Activated CD4-positive, alpha-beta T cell treated with anti-CD3 and anti-CD28 coated beads, Interleukin-2, amount 10 ng/mL, durations not matched to agents 7 days and 5 days (primary cell): ENCODE measurements around the gene TRIM28. TPM values are rescaled to one million over a fixed set of nuclear protein-coding genes. Genes with fewer than 3 reads are reported as not detected.

Experiments
- CTCF ChIA-PET: fragments of 350-600 bp; sonication (Branson Sonifier 250); formaldehyde crosslinking; loops from one replicate; lab custom pipeline; 2021; ENCODE audit warnings: antibody characterized with exemption; lab: Charles Lee
- POLR2A ChIA-PET: fragments of 350-600 bp; sonication (Branson Sonifier 250); formaldehyde crosslinking; loops from one replicate; lab custom pipeline; 2021; ENCODE audit warnings: antibody characterized with exemption; lab: Charles Lee
- DNase-seq: peaks from one replicate; pipeline ENCODE4 v3.0.0-alpha.2; 2020
- H3K27ac Mint-ChIP-seq: one replicate; pipeline ENCODE4 v1.8.0; 2021; ENCODE audit warnings: mild to moderate bottlenecking, moderate library complexity, mixed read lengths
- H3K27me3 Mint-ChIP-seq: one replicate; pipeline ENCODE4 v1.8.0; 2021; ENCODE audit warnings: mixed read lengths
- H3K36me3 Mint-ChIP-seq: one replicate; pipeline ENCODE4 v1.8.0; 2021; ENCODE audit warnings: low read depth, mixed read lengths
- H3K4me1 Mint-ChIP-seq: one replicate; pipeline ENCODE4 v1.8.0; 2021; ENCODE audit warnings: mixed read lengths
- H3K4me3 Mint-ChIP-seq: one replicate; pipeline ENCODE4 v1.8.0; 2021; ENCODE audit warnings: mild to moderate bottlenecking, moderate library complexity, mixed read lengths
- H3K9me3 Mint-ChIP-seq: one replicate; pipeline ENCODE4 v1.8.0; 2021; ENCODE audit warnings: mixed read lengths
- total RNA-seq, 2 experiments: library from RNA; stranded (reverse); gene quantifications; one replicate each; pipeline ENCODE4 v1.2.3, GENCODE V29; 2021

Gene TRIM28
- total RNA-seq, 2 experiments from 2014 or later, result 457 to 560 TPM

- Mint-ChIP-seq H3K27me3 (no peaks in the 10 kb centered on the region), H3K4me1 (peaks cover 68% of the 10 kb centered on the region), H3K4me3 (peak overlapping the region; percentile 90), H3K36me3 (peaks cover 38% of the 10 kb centered on the region), H3K27ac (peak overlapping the region; percentile 99), H3K9me3 (no peaks in the 10 kb centered on the region)
- CTCF ChIA-PET, result interaction anchor here (0.6 to 2.3 kb wide), 4 partner anchors 9 to 221 kb away, joined by 3 to 14 read pairs (median 4); partner anchors contain the start of gene MZF1
- POLR2A ChIA-PET, result interaction anchor here (1.5 kb wide), 1 partner anchor 15 kb away, joined by 3 read pairs; no protein-coding TSS in a partner anchor
- DNase-seq, result no peak
Measured at GRCh38 chr19:58560921-58561320, 17.1 kb downstream of the TRIM28 start.

- Mint-ChIP-seq H3K4me3 (peak overlapping the region; percentile 75), H3K36me3 (peaks cover 34% of the 10 kb centered on the region), H3K27me3 (no peaks in the 10 kb centered on the region), H3K4me1 (peaks cover 62% of the 10 kb centered on the region), H3K27ac (peak overlapping the region; percentile 99), H3K9me3 (no peaks in the 10 kb centered on the region)
- POLR2A ChIA-PET, result interaction anchor here (0.8 kb wide), 1 partner anchor 42 kb away, joined by 3 read pairs; the partner anchor contains the start of gene ZBTB45
- DNase-seq, result no peak
- CTCF ChIA-PET, result interaction anchor here (0.6 to 2.3 kb wide), 6 partner anchors 8 to 221 kb away, joined by 3 to 14 read pairs (median 3); partner anchors contain the start of gene MZF1
Measured at GRCh38 chr19:58561373-58562121, 17.7 kb downstream of the TRIM28 start.

GRCh38 chr19:58562122-58563033 lies 18.5 kb downstream of the TRIM28 start:
- Mint-ChIP-seq H3K4me1 (peaks cover 53% of the 10 kb centered on the region), H3K27ac (peak overlapping the region; percentile 99), H3K27me3 (no peaks in the 10 kb centered on the region), H3K9me3 (no peaks in the 10 kb centered on the region), H3K4me3 (peak overlapping the region; percentile 75), H3K36me3 (peaks cover 30% of the 10 kb centered on the region)
- peak; percentile 46 for DNase-seq
- CTCF ChIA-PET, result interaction anchor here (0.7 to 2.3 kb wide), 6 partner anchors 10 to 66 kb away, joined by 3 to 14 read pairs (median 3); partner anchors contain the start of gene MZF1
- POLR2A ChIA-PET, result interaction anchor here (0.5 to 0.8 kb wide), 2 partner anchors 43 to 402 kb away, joined by 3 read pairs; partner anchors contain the start of gene ZBTB45

- Mint-ChIP-seq H3K27ac (peak overlapping the region; percentile 99), H3K36me3 (peaks cover 25% of the 10 kb centered on the region), H3K27me3 (no peaks in the 10 kb centered on the region), H3K9me3 (no peaks in the 10 kb centered on the region), H3K4me3 (peak overlapping the region; percentile 75), H3K4me1 (peaks cover 54% of the 10 kb centered on the region)
- DNase-seq, result no peak
- ChIA-PET POLR2A (interaction anchor here (0.5 kb wide), 1 partner anchor 402 kb away, joined by 3 read pairs; no protein-coding TSS in a partner anchor), CTCF (interaction anchor here (0.8 to 2.3 kb wide), 3 partner anchors 9 to 49 kb away, joined by 3 to 14 read pairs (median 3); partner anchors contain the start of gene MZF1)
Measured at GRCh38 chr19:58563034-58563573, 19.2 kb downstream of the TRIM28 start.

GRCh38 chr19:58563823-58564222 lies 20.0 kb downstream of the TRIM28 start:
- H3K4me3 Mint-ChIP-seq, result peak overlapping the region; percentile 75
- H3K9me3 Mint-ChIP-seq, result no peaks in the 10 kb centered on the region
- ChIA-PET CTCF (no interaction called here), POLR2A (no interaction called here)
- no peak for DNase-seq
- no peaks in the 10 kb centered on the region for H3K27me3 Mint-ChIP-seq
- peaks cover 29% of the 10 kb centered on the region for H3K36me3 Mint-ChIP-seq
- peaks cover 60% of the 10 kb centered on the region for H3K4me1 Mint-ChIP-seq
- H3K27ac Mint-ChIP-seq, result peak overlapping the region; percentile 70

GRCh38 chr19:58566989-58567388 lies 23.1 kb downstream of the TRIM28 start:
- H3K9me3 Mint-ChIP-seq, result no peaks in the 10 kb centered on the region
- H3K4me3 Mint-ChIP-seq, result no peak overlapping the region
- ChIA-PET POLR2A (no interaction called here), CTCF (interaction anchor here (0.9 to 1.3 kb wide), 2 partner anchors 47 to 53 kb away, joined by 3 to 4 read pairs; partner anchors contain the start of gene ZBTB45)
- H3K27ac Mint-ChIP-seq, result no peak overlapping the region
- peaks cover 42% of the 10 kb centered on the region for H3K4me1 Mint-ChIP-seq
- no peaks in the 10 kb centered on the region for H3K27me3 Mint-ChIP-seq
- peaks cover 30% of the 10 kb centered on the region for H3K36me3 Mint-ChIP-seq
- no peak for DNase-seq

GRCh38 chr19:58568453-58569130 lies 24.7 kb downstream of the TRIM28 start:
- no peaks in the 10 kb centered on the region for H3K9me3 Mint-ChIP-seq
- no peak overlapping the region for H3K27ac Mint-ChIP-seq
- H3K4me3 Mint-ChIP-seq, result no peak overlapping the region
- H3K4me1 Mint-ChIP-seq, result peaks cover 39% of the 10 kb centered on the region
- POLR2A ChIA-PET, result no interaction called here
- CTCF ChIA-PET, result interaction anchor here (1.2 to 1.5 kb wide), 2 partner anchors 25 to 49 kb away, joined by 3 to 6 read pairs; partner anchors contain the start of gene ZBTB45
- peaks cover 33% of the 10 kb centered on the region for H3K36me3 Mint-ChIP-seq
- H3K27me3 Mint-ChIP-seq, result no peaks in the 10 kb centered on the region
- DNase-seq, result no peak

- Mint-ChIP-seq H3K27me3 (no peaks in the 10 kb centered on the region), H3K36me3 (peaks cover 26% of the 10 kb centered on the region), H3K4me3 (no peak overlapping the region), H3K9me3 (no peaks in the 10 kb centered on the region), H3K4me1 (peaks cover 37% of the 10 kb centered on the region), H3K27ac (peak overlapping the region; percentile 5)
- POLR2A ChIA-PET, result no interaction called here
- DNase-seq, result no peak
- CTCF ChIA-PET, result interaction anchor here (0.6 to 1.7 kb wide), 4 partner anchors 8 to 342 kb away, joined by 3 to 7 read pairs (median 4); partner anchors contain the start of gene ZBTB45
Measured at GRCh38 chr19:58569191-58569942, 25.5 kb downstream of the TRIM28 start.

- Mint-ChIP-seq H3K36me3 (peaks cover 23% of the 10 kb centered on the region), H3K9me3 (no peaks in the 10 kb centered on the region), H3K27ac (no peak overlapping the region), H3K27me3 (no peaks in the 10 kb centered on the region), H3K4me3 (no peak overlapping the region), H3K4me1 (peaks cover 37% of the 10 kb centered on the region)
- CTCF ChIA-PET, result interaction anchor here (0.6 to 1.9 kb wide), 5 partner anchors 9 to 343 kb away, joined by 3 to 7 read pairs (median 4); partner anchors contain the start of gene ZBTB45
- POLR2A ChIA-PET, result no interaction called here
- no peak for DNase-seq
Measured at GRCh38 chr19:58569943-58570670, 26.2 kb downstream of the TRIM28 start.

- Mint-ChIP-seq H3K9me3 (no peaks in the 10 kb centered on the region), H3K36me3 (peaks cover 23% of the 10 kb centered on the region), H3K4me3 (peak overlapping the region; percentile 95), H3K4me1 (peaks cover 41% of the 10 kb centered on the region), H3K27ac (peak overlapping the region; percentile 36), H3K27me3 (no peaks in the 10 kb centered on the region)
- ChIA-PET POLR2A (interaction anchor here (1.2 kb wide), 1 partner anchor 17 kb away, joined by 5 read pairs; no protein-coding TSS in a partner anchor), CTCF (interaction anchor here (1.2 to 2.9 kb wide), 4 partner anchors 9 to 51 kb away, joined by 3 to 14 read pairs (median 6); partner anchors contain the start of gene ZBTB45)
- DNase-seq, result no peak
Measured at GRCh38 chr19:58570770-58571574, 27.1 kb downstream of the TRIM28 start.
